DMS53 (cell line): Measurements from ENCODE around the gene PSMG1.

Experiments used
- DNase-seq: peaks from one replicate; lab custom pipeline; 2025; lab: John Stamatoyannopoulos, UW

The PSMG1 gene

GRCh38 chr21:39156024-39156423 lies 27.2 kb downstream of the PSMG1 start:
- no peak for DNase-seq

- no peak for DNase-seq
Observed at GRCh38 chr21:39155578-39155977, 27.7 kb downstream of the PSMG1 start.

GRCh38 chr21:39153842-39154241 lies 29.4 kb downstream of the PSMG1 start:
- peak; percentile 57 for DNase-seq

- peak; percentile 51 for DNase-seq
Observed at GRCh38 chr21:39153373-39153772, 29.9 kb downstream of the PSMG1 start.

GRCh38 chr21:39152271-39152670 lies 31.0 kb downstream of the PSMG1 start:
- DNase-seq = no peak

GRCh38 chr21:39150877-39151276 lies 32.4 kb downstream of the PSMG1 start:
- DNase-seq = no peak

- DNase-seq = no peak
Observed at GRCh38 chr21:39150316-39150715, 32.9 kb downstream of the PSMG1 start.

DNA sequence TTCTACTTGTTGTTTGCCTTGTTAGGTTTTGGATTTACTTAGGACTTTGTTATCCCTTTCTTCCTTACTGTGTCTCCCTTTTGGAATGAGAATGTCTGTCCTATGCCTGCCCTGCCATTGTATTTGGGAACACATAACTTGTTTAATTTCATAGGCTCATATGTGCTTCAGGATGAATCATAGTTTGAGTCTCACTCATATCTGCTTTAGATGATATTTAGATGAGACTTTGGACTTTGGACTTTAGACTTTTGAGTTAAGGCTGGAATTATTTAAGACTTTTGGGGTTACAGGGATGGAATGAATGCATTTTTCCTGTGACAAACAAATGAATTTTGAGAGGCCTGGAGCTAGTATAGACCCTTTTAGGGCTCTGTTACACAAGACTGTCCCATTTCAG lies 33.4 kb downstream of the PSMG1 start:
- peak; percentile 18 for DNase-seq

GRCh38 chr21:39148975-39149374 lies 34.3 kb downstream of the PSMG1 start:
- no peak for DNase-seq

- peak; percentile 4 for DNase-seq
Observed at GRCh38 chr21:39144191-39144590, 39.1 kb downstream of the PSMG1 start.

GRCh38 chr21:39142972-39143371 lies 40.3 kb downstream of the PSMG1 start:
- DNase-seq = no peak

DNA sequence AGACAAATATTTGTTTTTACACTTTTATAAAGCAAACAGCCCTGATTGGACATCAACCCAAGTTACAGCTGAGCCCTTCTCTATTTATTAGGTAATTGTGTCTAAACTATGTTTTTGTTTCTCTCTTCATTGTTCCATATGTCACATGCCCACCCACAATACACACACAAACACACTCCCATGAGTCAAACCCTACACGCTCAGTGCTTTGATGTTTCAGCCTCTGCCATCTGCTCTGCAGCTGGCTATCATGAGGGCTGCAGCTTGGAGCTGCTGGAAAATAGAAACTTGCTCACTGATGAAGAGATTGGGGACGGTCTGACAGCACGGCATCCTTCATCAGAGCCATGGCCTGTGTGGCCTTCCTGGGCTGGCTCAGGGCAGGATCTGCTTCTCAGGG lies 41.7 kb downstream of the PSMG1 start:
- DNase-seq = peak; percentile 87

DNA sequence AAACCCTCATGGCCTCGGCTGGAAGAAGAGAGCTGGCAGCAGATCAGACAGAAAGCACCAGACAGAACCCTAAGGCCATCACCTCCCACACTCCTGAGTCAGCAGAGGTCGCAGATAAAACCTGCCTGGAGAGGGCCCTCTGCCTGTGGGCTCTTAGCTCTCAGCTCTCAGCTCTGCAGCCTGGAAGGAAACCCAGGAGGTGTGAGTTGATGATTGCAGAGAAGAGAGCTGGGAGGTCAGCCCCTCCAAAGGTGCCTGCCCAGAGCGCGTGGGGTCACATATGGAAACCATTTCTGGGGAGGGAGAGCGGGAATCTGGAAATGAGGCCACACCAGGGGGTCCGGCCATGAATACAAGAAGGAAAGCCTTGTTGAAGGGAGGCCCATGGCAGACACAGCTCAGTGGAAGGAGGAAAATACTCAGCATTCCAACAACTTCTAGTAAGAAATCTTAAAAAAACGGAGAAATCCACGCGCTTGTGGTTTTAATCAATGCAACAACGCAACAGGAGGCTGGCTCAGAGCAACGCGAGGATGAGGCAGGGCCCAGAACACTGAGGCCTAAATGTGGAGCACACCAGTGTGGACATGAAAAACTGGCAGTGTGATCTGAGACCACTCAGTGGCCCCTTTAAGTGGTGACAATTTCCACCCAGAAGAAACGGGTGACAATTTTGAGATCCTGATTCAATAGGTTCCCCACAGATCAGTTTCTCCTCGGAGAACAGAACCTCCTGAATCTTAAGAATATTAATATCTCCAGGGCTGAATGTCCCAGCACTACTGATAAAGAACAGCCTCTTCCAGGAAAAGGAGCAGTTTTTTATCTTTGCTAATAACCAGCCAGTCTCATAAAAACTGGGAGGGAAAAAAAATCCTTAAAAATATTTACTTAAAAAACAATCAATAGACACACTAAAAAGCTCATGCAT lies 45.7 kb downstream of the PSMG1 start:
- DNase-seq = peak; percentile 41

DNA sequence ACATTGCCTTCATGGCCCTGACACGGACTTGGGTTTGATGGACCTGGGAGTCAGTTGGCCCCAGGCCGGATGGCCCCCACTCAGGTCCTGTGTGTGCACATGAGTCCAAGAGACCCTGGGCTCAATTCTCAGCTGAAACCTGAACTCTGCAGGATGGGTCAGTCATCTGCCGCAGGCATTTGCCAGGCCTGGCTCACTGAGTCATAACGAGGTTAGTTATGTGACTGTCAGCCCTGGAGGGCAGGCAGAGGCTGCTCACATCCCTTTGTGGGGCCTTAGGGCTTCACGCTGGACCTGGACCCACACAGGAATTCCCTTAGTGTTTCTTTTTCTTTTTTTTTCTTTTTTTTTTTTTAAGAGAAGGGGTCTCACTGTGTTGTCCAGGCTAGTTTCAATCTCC lies 46.5 kb downstream of the PSMG1 start:
- DNase-seq = no peak

- DNase-seq = peak; percentile 69
Observed at GRCh38 chr21:39136138-39136537, 47.1 kb downstream of the PSMG1 start.

GRCh38 chr21:39134288-39134810 lies 48.9 kb downstream of the PSMG1 start:
- no peak for DNase-seq

DNA sequence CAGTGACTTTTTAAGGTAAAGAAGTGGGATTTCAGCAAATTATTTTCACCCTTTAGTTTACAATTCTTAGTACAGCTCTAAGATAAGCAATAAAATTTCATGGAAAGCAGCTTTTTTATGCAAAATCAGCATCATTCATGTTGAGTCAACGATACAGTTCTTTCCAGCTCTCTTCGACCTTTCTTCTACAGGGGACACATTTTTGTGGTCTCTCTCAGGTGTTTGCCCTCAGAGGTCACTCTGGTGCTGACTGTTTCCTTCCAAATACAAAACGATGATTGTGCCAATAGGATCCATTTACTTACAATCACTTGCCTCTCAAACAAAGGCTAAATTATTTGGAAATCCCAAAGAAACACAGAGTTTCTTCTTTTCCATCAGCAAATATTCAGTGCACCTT lies 51.0 kb downstream of the PSMG1 start:
- no peak for DNase-seq

- no peak for DNase-seq
Observed at GRCh38 chr21:39131791-39132190, 51.5 kb downstream of the PSMG1 start.

GRCh38 chr21:39127506-39127905 lies 55.7 kb downstream of the PSMG1 start:
- no peak for DNase-seq

DNA sequence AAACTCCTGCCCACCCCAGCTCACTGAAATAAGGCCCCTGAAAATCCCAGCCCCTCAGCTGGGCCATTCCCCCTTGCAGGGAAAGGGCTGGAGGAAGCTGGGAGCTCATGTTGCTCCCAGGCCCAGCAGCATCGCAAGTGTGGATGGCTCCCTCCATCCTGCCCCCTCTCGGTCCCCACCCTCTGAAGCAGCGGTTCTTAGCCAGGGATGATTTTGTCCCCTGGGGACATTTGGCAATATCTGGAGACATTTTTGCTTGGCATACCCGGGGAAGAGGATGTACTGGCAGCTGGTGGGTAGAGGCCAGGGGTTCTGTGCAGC lies 56.8 kb downstream of the PSMG1 start:
- no peak for DNase-seq

DNA sequence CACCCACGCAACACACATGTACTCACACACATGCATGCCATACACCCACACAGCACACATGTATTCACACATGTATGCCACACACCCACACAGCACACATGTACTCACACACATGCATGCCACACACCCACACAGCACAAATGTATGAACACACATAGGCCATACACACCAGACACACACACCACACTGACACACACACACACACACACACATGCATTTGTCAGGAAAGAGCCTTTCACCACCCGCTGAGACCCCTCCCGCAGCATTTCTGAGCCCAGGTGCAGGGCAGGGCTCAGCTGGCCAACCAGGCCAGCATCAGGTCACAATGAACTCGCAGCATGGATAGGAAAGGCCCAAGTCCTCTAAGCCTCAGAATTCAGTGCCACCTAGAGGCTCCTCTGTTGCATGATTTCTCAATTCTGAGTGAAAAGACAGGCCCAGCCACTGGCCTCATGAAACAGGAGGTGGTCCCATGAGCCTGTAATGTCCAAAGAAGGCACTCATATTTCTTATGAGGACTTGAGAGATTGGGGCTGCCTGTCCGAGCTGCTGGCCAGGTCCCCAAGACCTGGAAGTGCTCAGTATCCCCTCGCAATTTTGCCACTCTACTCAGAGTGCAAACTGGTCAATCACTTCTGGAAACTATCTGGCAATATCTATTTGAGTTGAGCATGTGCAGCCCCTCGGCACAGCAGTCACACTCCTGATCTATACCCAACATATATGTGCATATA lies 57.3 kb downstream of the PSMG1 start:
- peak; percentile 88 for DNase-seq
